H1 (cell line): ENCODE results near the gene PSMD13. TPM values are rescaled to one million over a fixed set of nuclear protein-coding genes. Genes with fewer than 3 reads are reported as not detected.

Experiments
- CTCF ChIA-PET: fragments of 300-600 bp; sonication (Branson Sonifier 250); formaldehyde crosslinking; loops from one replicate; lab custom pipeline; 2021; ENCODE audit not compliant: partially characterized antibody; lab: Charles Lee
- POLR2A ChIA-PET: fragments of 300-600 bp; sonication (Branson Sonifier 250); formaldehyde crosslinking; loops from one replicate; lab custom pipeline; 2021; ENCODE audit warnings: inconsistent platforms; ENCODE audit not compliant: partially characterized antibody; lab: Charles Lee
- DNase-seq, 2 experiments: peaks; one replicate each; pipeline versions ENCODE4 v3.0.0 to v3.0.0-alpha.2; 2010 to 2022; ENCODE audit warnings: low spot score in 2 of 2, low read depth in 1 of 2, mixed read lengths in 1 of 2
- FAIRE-seq: peaks from 2 replicates; lab custom pipeline; 2011; peaks lifted over from hg19 to GRCh38; lab: Jason Lieb, UNC
- H2AFZ ChIP-seq: 2 replicates; pipeline ENCODE4 v1.8.1; 2012; ENCODE audit warnings: low read length, inconsistent platforms
- H2AK5ac ChIP-seq: 2 replicates; pipeline ENCODE4 v1.6.1; 2013; ENCODE audit warnings: low read depth, low read length
- H2BK120ac ChIP-seq: replicated peaks from 2 replicates; pipeline ENCODE3; 2013; ENCODE audit warnings: low read depth, low read length, inconsistent platforms
- H2BK12ac ChIP-seq: 2 replicates; pipeline ENCODE4 v1.6.1; 2013; ENCODE audit warnings: low read depth, low read length
- H2BK15ac ChIP-seq: 2 replicates; pipeline ENCODE4 v1.6.1; 2013; ENCODE audit warnings: low read length
- H2BK20ac ChIP-seq: 2 replicates; pipeline ENCODE4 v1.6.1; 2013; ENCODE audit warnings: low read length
- H2BK5ac ChIP-seq: 2 replicates; pipeline ENCODE4 v1.6.1; 2013; ENCODE audit warnings: low read depth, low read length
- H3K14ac ChIP-seq: 2 replicates; pipeline ENCODE4 v1.6.1; 2013; ENCODE audit warnings: inconsistent platforms; ENCODE audit not compliant: insufficient read length
- H3K18ac ChIP-seq: 2 replicates; pipeline ENCODE4 v1.6.1; 2013; ENCODE audit warnings: low read length; ENCODE audit errors: extremely low read depth
- H3K23ac ChIP-seq: 2 replicates; pipeline ENCODE4 v1.6.1; 2013; ENCODE audit warnings: inconsistent platforms; ENCODE audit not compliant: insufficient read length
- H3K23me2 ChIP-seq: 2 replicates; pipeline ENCODE4 v1.6.1; 2013; ENCODE audit warnings: low read depth, low read length
- H3K27ac ChIP-seq: 2 replicates; pipeline ENCODE4 v1.6.1; 2011; ENCODE audit warnings: low read depth, low read length, inconsistent platforms
- H3K27me3 ChIP-seq, 4 experiments: replicated peaks in 1 of 4; 1 replicate in 1 of 4; 2 replicates in 3 of 4; pipeline versions ENCODE4 v1.6.1 to v1.8.1; 2011 to 2013; ENCODE audit warnings: low read length in 3 of 4, mild to moderate bottlenecking in 3 of 4, inconsistent platforms in 2 of 4, mixed read lengths in 2 of 4, moderate library complexity in 1 of 4; ENCODE audit not compliant: control insufficient read depth in 3 of 4, insufficient read depth in 3 of 4; ENCODE audit errors: extremely low read depth in 1 of 4
- H3K36me3 ChIP-seq, 4 experiments: 2 replicates each; pipeline versions ENCODE4 v1.6.1 to v1.8.1; 2011 to 2013; ENCODE audit warnings: mild to moderate bottlenecking in 4 of 4, low read length in 3 of 4, moderate library complexity in 2 of 4, control low read depth in 1 of 4, inconsistent platforms in 1 of 4; ENCODE audit not compliant: insufficient read depth in 4 of 4, control insufficient read depth in 2 of 4
- H3K4ac ChIP-seq: replicated peaks from 2 replicates; pipeline ENCODE3; 2013; ENCODE audit warnings: low read length, low read depth, mixed read lengths, inconsistent platforms; ENCODE audit not compliant: insufficient read length
- H3K4me1 ChIP-seq, 4 experiments: replicated peaks in 1 of 4; 1 replicate in 1 of 4; 2 replicates in 3 of 4; pipeline versions ENCODE4 v1.6.1 to v1.8.1; 2011 to 2013; ENCODE audit warnings: low read length in 3 of 4, inconsistent platforms in 2 of 4, mixed read lengths in 1 of 4; ENCODE audit not compliant: insufficient read depth in 4 of 4, control insufficient read depth in 3 of 4
- H3K4me2 ChIP-seq, 2 experiments: 2 replicates each; pipeline versions ENCODE4 v1.6.1 to v1.8.1; 2011 to 2013; ENCODE audit warnings: low read depth in 2 of 2, low read length in 2 of 2, control low read depth in 1 of 2, inconsistent platforms in 1 of 2, mild to moderate bottlenecking in 1 of 2; ENCODE audit not compliant: insufficient read depth in 1 of 2
- H3K4me3 ChIP-seq, 4 experiments: fragments of 200-600, 300-600 bp in 1 of 4; sonication (generic), shearing (Covaris generic), sonication (Bioruptor Twin) in 1 of 4; 2 replicates each; pipeline versions ENCODE4 v1.5.1 to v1.8.1; 2011 to 2016; ENCODE audit warnings: low read length in 4 of 4, low read depth in 3 of 4, control low read depth in 2 of 4, inconsistent platforms in 2 of 4, mild to moderate bottlenecking in 2 of 4, mixed read lengths in 1 of 4, moderate library complexity in 1 of 4; ENCODE audit not compliant: insufficient read depth in 2 of 4; ENCODE audit errors: extremely low read depth in 1 of 4
- H3K56ac ChIP-seq: replicated peaks from 2 replicates; pipeline ENCODE3; 2013; ENCODE audit warnings: low read depth, mild to moderate bottlenecking, mixed read lengths, low read length, inconsistent platforms; ENCODE audit not compliant: insufficient read length
- H3K79me1 ChIP-seq: 2 replicates; pipeline ENCODE4 v1.6.1; 2013; ENCODE audit warnings: low read depth, low read length, control low read depth
- H3K79me2 ChIP-seq, 2 experiments: 2 replicates each; pipeline versions ENCODE4 v1.6.1 to v1.8.1; 2012 to 2013; ENCODE audit warnings: low read length in 2 of 2, mild to moderate bottlenecking in 2 of 2, inconsistent platforms in 1 of 2; ENCODE audit not compliant: insufficient read depth in 2 of 2, control insufficient read depth in 1 of 2
- H3K9ac ChIP-seq, 4 experiments: replicated peaks in 1 of 4; 1 replicate in 1 of 4; 2 replicates in 3 of 4; pipeline versions ENCODE4 v1.6.1 to v1.8.1; 2011 to 2013; ENCODE audit warnings: low read depth in 3 of 4, low read length in 3 of 4, control low read depth in 2 of 4, mild to moderate bottlenecking in 2 of 4, moderate library complexity in 2 of 4, inconsistent platforms in 1 of 4; ENCODE audit errors: extremely low read depth in 1 of 4
- H3K9me3 ChIP-seq, 2 experiments: 2 replicates each; pipeline versions ENCODE4 v1.6.1 to v1.8.1; 2012 to 2013; ENCODE audit warnings: mild to moderate bottlenecking in 2 of 2, moderate library complexity in 2 of 2, control low read depth in 1 of 2, inconsistent platforms in 1 of 2, low read depth in 1 of 2, low read length in 1 of 2, mixed read lengths in 1 of 2; ENCODE audit not compliant: insufficient read depth in 2 of 2
- H4K20me1 ChIP-seq, 2 experiments: replicated peaks in 1 of 2; 2 replicates each; pipeline versions ENCODE3 to v1.8.1; 2011 to 2013; ENCODE audit warnings: inconsistent platforms in 2 of 2, low read length in 2 of 2, mild to moderate bottlenecking in 1 of 2; ENCODE audit not compliant: insufficient read depth in 2 of 2, control insufficient read depth in 1 of 2
- H4K5ac ChIP-seq: 2 replicates; pipeline ENCODE4 v1.6.1; 2013; ENCODE audit warnings: low read length, low read depth, mixed read lengths, inconsistent platforms; ENCODE audit not compliant: insufficient read length
- H4K8ac ChIP-seq: 2 replicates; pipeline ENCODE4 v1.8.0; 2013; ENCODE audit warnings: mild to moderate bottlenecking, moderate library complexity, low read length, inconsistent platforms; ENCODE audit not compliant: insufficient read depth; ENCODE audit errors: extremely low read depth
- H4K91ac ChIP-seq: replicated peaks from 2 replicates; pipeline ENCODE3; 2013; ENCODE audit warnings: low read length, mixed read lengths, inconsistent platforms; ENCODE audit not compliant: insufficient read length
- ASH2L ChIP-seq: fragments of 200-600, 300-600 bp; sonication (generic); IDR thresholded peaks from one replicate; pipeline ENCODE4 v1.7.1; 2017; ENCODE audit warnings: low read length
- CBX5 ChIP-seq: fragments of 300-800, 300-1000 bp; sonication (generic); IDR thresholded peaks from 2 replicates; pipeline ENCODE4 v1.7.1; 2016; ENCODE audit warnings: antibody characterized with exemption, low read length, low read depth
- EZH2 ChIP-seq: fragments of 200-600 bp; sonication (generic); IDR thresholded peaks from 2 replicates; pipeline ENCODE4 v1.7.1; 2012; ENCODE audit warnings: low read depth, mild to moderate bottlenecking, moderate library complexity, low read length, inconsistent platforms; ENCODE audit not compliant: severe bottlenecking
- GTF2F1 ChIP-seq: IDR thresholded peaks from 2 replicates; pipeline ENCODE4 v1.6.1; 2012; ENCODE audit warnings: low read depth, low read length, improper control_type of control experiment, borderline replicate concordance
- HDAC6 ChIP-seq: IDR thresholded peaks from one replicate; pipeline ENCODE4 v1.7.1; 2012; ENCODE audit warnings: low read depth, mild to moderate bottlenecking, inconsistent platforms, low read length, moderate library complexity
- POLR2A ChIP-seq, 2 experiments: IDR thresholded peaks; 1 replicate in 1 of 2; 2 replicates in 1 of 2; pipeline ENCODE4 v1.6.1; 2011; ENCODE audit warnings: low read depth in 2 of 2, low read length in 2 of 2, mild to moderate bottlenecking in 2 of 2; ENCODE audit errors: control extremely low read depth in 1 of 2
- SIN3A ChIP-seq, 2 experiments: IDR thresholded peaks in 1 of 2; conservative IDR thresholded peaks in 1 of 2; 2 replicates each; pipeline ENCODE4 v1.6.1; 2011 to 2012; ENCODE audit warnings: low read length in 2 of 2, improper control_type of control experiment in 1 of 2, low read depth in 1 of 2, mild to moderate bottlenecking in 1 of 2
- SIRT6 ChIP-seq: IDR thresholded peaks from one replicate; pipeline ENCODE4 v1.7.1; 2012; ENCODE audit warnings: low read length, inconsistent platforms
- WGBS, 2 experiments: shearing (Covaris generic) in 1 of 2; methylation state at CpG; one replicate each; pipeline versions ENCODE4 v1.1.6 to v1.1.7; 2013 to 2015; ENCODE audit warnings: low lambda C conversion rate in 2 of 2, mixed read lengths in 2 of 2, inconsistent platforms in 1 of 2, low coverage in 1 of 2, missing lambda C conversion rate in 1 of 2; ENCODE audit not compliant: insufficient replicate concordance in 2 of 2, insufficient coverage in 1 of 2, insufficient read length in 1 of 2; ENCODE audit errors: extremely low coverage in 1 of 2, missing lambda C conversion rate in 1 of 2; 5-methylcytosine and 5-hydroxymethylcytosine counted together
- polyA plus RNA-seq, 7 experiments: library from polyadenylated mRNA; depleted of rRNA in 3 of 7; stranded (reverse) in 5 of 7; unstranded in 2 of 7; fragments of >200 nt in 5 of 7; fragments of 200-250 nt in 2 of 7; gene quantifications; 1 replicate in 5 of 7; 2 replicates in 1 of 7; 4 replicates in 1 of 7; pipeline versions ENCODE4 v1.2.1 to v1.2.3, GENCODE V29; 2011 to 2013; ENCODE audit warnings: missing spikeins in 2 of 7, mixed read lengths in 2 of 7
- total RNA-seq: library from RNA; stranded (reverse); fragmentation: NEBNext Ultra II Directional; extraction: Animal tissue kit (Norgen Biotek cat#: 25700); gene quantifications from 2 replicates; pipeline ENCODE4 v1.2.1, GENCODE V29; 2021

Gene PSMD13
- total and polyA plus RNA-seq, 2 of the 8 experiments (the other 6 are each of a cell fraction or from before 2014, with no cell fraction given): 121 to 141 TPM

DNA sequence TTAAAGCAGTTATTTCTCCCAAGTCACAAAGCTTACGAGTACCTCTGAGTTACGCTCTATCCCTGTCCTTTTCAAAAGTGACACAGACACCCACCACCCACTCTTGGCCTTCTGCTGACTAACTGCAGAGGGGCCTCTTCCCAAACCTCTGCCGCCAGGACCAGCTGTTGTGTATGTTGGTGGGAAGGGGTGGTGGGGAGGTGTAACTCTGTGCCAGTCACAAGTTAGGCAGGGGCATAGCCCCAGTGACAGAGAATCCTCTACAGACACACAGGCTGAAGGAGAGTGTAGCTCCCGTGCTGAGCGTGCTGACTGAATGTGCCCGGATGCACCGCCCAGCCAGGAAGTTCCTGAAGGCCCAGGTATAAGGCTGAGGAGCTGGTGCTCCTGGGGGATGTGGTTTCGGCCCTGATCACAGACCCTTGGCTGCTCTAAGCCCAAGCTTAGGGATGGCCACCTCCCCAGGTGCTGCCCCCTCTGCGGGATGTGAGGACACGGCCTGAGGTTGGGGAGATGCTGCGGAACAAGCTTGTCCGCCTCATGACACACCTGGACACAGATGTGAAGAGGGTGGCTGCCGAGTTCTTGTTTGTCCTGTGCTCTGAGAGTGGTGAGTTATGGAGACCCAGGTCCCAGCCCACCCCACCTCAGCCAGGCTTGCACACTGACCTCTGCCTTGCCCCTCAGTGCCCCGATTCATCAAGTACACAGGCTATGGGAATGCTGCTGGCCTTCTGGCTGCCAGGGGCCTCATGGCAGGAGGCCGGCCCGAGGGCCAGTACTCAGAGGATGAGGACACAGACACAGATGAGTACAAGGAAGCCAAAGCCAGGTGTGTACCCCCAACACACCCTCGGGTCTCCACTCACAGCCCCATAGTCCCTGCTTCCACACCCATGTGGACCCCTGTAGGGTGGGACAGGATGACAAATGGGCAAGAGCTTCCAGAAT is 24.4 kb upstream of the PSMD13 start:
- no peaks in the 10 kb centered on the region for H3K27me3 ChIP-seq
- H3K27ac ChIP-seq: no peak overlapping the region
- peaks cover 5% of the 10 kb centered on the region; the same call in 1 of the 2 replicates for H3K79me1 ChIP-seq
- H2BK12ac ChIP-seq: no peak overlapping the region
- peaks cover 32 to 57% (median 41%) of the 10 kb centered on the region in 4 experiments for H3K36me3 ChIP-seq
- no peak overlapping the region for H4K5ac ChIP-seq
- ChIA-PET POLR2A (interaction anchor here (1.0 to 8.7 kb wide), 5 partner anchors 9 to 152 kb away, joined by 3 to 99 read pairs (median 6); partner anchors contain the start of gene SIRT3), CTCF (interaction anchor here (0.7 to 2.4 kb wide), 7 partner anchors 9 to 151 kb away, joined by 3 to 11 read pairs (median 4); no protein-coding TSS in a partner anchor)
- H2AK5ac ChIP-seq: no peak overlapping the region
- no peak overlapping the region for H2AFZ ChIP-seq
- no peaks in the 10 kb centered on the region for H3K9me3 ChIP-seq
- peaks cover 0 to 20% of the 10 kb centered on the region in 2 experiments; a peak in 2 of 4 replicates for H3K79me2 ChIP-seq
- H3K4me1 ChIP-seq: peaks cover 0 to 17% (median 6%) of the 10 kb centered on the region in 4 experiments; a peak in 5 of 7 replicates
- H2BK5ac ChIP-seq: no peak overlapping the region
- H3K56ac ChIP-seq: no peak overlapping the region
- no peak overlapping the region for H2BK15ac ChIP-seq
- FAIRE-seq (no peak), DNase-seq (no peak)
- H3K23ac ChIP-seq: no peak overlapping the region
- peaks cover 14% of the 10 kb centered on the region for H3K23me2 ChIP-seq
- TF ChIP-seq POLR2A (IDR thresholded peaks at IDR 0.05; ENCODE audit: control extremely low read depth in 1 of 2, low read depth in 2 of 2, low read length in 2 of 2): peak in 1 of 2 experiments; percentile 30; a peak in 1 of 3 replicates
- TF ChIP-seq CBX5: no peak
- TF ChIP-seq EZH2: no peak
- no peak for TF ChIP-seq SIRT6
- TF ChIP-seq HDAC6: no peak
- no peak for TF ChIP-seq GTF2F1
- no peak for TF ChIP-seq SIN3A (conservative IDR thresholded peaks at IDR 0.05 in 1 of 2, IDR thresholded peaks at IDR 0.05 in 1 of 2; ENCODE audit: low read depth in 1 of 2, low read length in 2 of 2)
- no peak for TF ChIP-seq ASH2L
- H2BK20ac ChIP-seq: no peak overlapping the region
- no peak overlapping the region for H3K9ac ChIP-seq
- H3K14ac ChIP-seq: no peak overlapping the region
- H3K4ac ChIP-seq: no peak overlapping the region
- no peak overlapping the region for H3K4me3 ChIP-seq
- H3K4me2 ChIP-seq: no peak overlapping the region
- 93% methylated on average over 17 of the region's 17 CpGs; no CpG with 5 or more reads in 1 of the 2 experiments for WGBS, 2 experiments
- peaks cover 1 to 6% of the 10 kb centered on the region in 2 experiments for H4K20me1 ChIP-seq
- H4K91ac ChIP-seq: no peak overlapping the region
- no peak overlapping the region for H3K18ac ChIP-seq
- no peak overlapping the region for H2BK120ac ChIP-seq
- H4K8ac ChIP-seq: no peak overlapping the region
